Activated CD4-positive, alpha-beta memory T cell treated with anti-CD3 and anti-CD28 coated beads for 36 hours (primary cell): ENCODE data around the gene NKX1-1. TPM values are rescaled to one million over a fixed set of nuclear protein-coding genes. Genes with fewer than 3 reads are reported as not detected.

Experiments used
- CTCF ChIA-PET: fragments of 350-600 bp; sonication (Branson Sonifier 250); formaldehyde crosslinking; loops from one replicate; lab custom pipeline; 2021; ENCODE audit warnings: antibody characterized with exemption, inconsistent platforms; lab: Charles Lee
- POLR2A ChIA-PET: fragments of 350-600 bp; sonication (Branson Sonifier 250); formaldehyde crosslinking; loops from one replicate; lab custom pipeline; 2021; ENCODE audit warnings: antibody characterized with exemption; lab: Charles Lee
- DNase-seq: peaks from one replicate; pipeline ENCODE4 v3.0.0-alpha.2; 2020
- H3K27ac Mint-ChIP-seq: one replicate; pipeline ENCODE4 v1.8.0; 2021; ENCODE audit warnings: mixed read lengths
- H3K27me3 Mint-ChIP-seq: one replicate; pipeline ENCODE4 v1.8.0; 2021; ENCODE audit warnings: mixed read lengths
- H3K36me3 Mint-ChIP-seq: one replicate; pipeline ENCODE4 v1.8.0; 2021; ENCODE audit warnings: mixed read lengths
- H3K4me1 Mint-ChIP-seq: one replicate; pipeline ENCODE4 v1.8.0; 2021; ENCODE audit warnings: low read depth, mixed read lengths
- H3K4me3 Mint-ChIP-seq: one replicate; pipeline ENCODE4 v1.8.0; 2021; ENCODE audit warnings: mild to moderate bottlenecking, mixed read lengths
- H3K9me3 Mint-ChIP-seq: one replicate; pipeline ENCODE4 v1.8.0; 2021; ENCODE audit warnings: mixed read lengths
- intact Hi-C: fragments of 100-400 bp; cut with micrococcal nuclease; formaldehyde crosslinking; loops from one replicate; pipeline ENCODE4 v1.15.1; 2023
- total RNA-seq, 2 experiments: library from RNA; stranded (reverse); gene quantifications; one replicate each; pipeline ENCODE4 v1.2.3, GENCODE V29; 2021

NKX1-1 gene
- not detected for total RNA-seq

GRCh38 chr4:1406394-1406980 is at the start of gene NKX1-1:
Gene NKX1-1 (minus strand): TSS chr4:1406442. CDS start chr4:1406442, 0 bp downstream.
- ChIA-PET CTCF (no interaction called here), POLR2A (no interaction called here)
- DNase-seq: no peak
- H3K9me3 Mint-ChIP-seq: no peaks in the 10 kb centered on the region
- peaks cover 57% of the 10 kb centered on the region for H3K27me3 Mint-ChIP-seq
- no peak within 1 kb of the TSS for H3K27ac Mint-ChIP-seq
- peaks cover 2% of the 10 kb centered on the region for H3K4me1 Mint-ChIP-seq
- H3K36me3 Mint-ChIP-seq: no peaks in the 10 kb centered on the region
- intact Hi-C loops: no loop called here
- no peak within 1 kb of the TSS for H3K4me3 Mint-ChIP-seq

- Mint-ChIP-seq H3K27ac (no peak overlapping the region), H3K9me3 (peaks cover 20% of the 10 kb centered on the region), H3K27me3 (peaks cover 8% of the 10 kb centered on the region), H3K4me1 (no peaks in the 10 kb centered on the region), H3K4me3 (no peak overlapping the region), H3K36me3 (no peaks in the 10 kb centered on the region)
- no peak for DNase-seq
- intact Hi-C loops: no loop called here
- POLR2A ChIA-PET: no interaction called here
- CTCF ChIA-PET: no interaction called here
These were observed 47.5 kb upstream of the NKX1-1 start for GRCh38 chr4:1453731-1454130.

GRCh38 chr4:1452431-1453051 is 46.3 kb upstream of the NKX1-1 start:
- CTCF ChIA-PET: no interaction called here
- intact Hi-C loops: no loop called here

GRCh38 chr4:1451752-1452122 is 45.5 kb upstream of the NKX1-1 start:
- H3K27me3 Mint-ChIP-seq: peaks cover under 1% of the 10 kb centered on the region
- POLR2A ChIA-PET: no interaction called here

More at GRCh38 chr4:1452431-1453051, 46.3 kb upstream of the NKX1-1 start:
- Mint-ChIP-seq H3K27me3 (peaks cover 3% of the 10 kb centered on the region), H3K9me3 (peaks cover 20% of the 10 kb centered on the region), H3K36me3 (no peaks in the 10 kb centered on the region), H3K4me1 (no peaks in the 10 kb centered on the region), H3K27ac (no peak overlapping the region), H3K4me3 (no peak overlapping the region)
- POLR2A ChIA-PET: no interaction called here
- no peak for DNase-seq

GRCh38 chr4:1451106-1451751 is 45.0 kb upstream of the NKX1-1 start:
- Mint-ChIP-seq H3K36me3 (no peaks in the 10 kb centered on the region), H3K9me3 (peaks cover 20% of the 10 kb centered on the region), H3K4me3 (no peak overlapping the region), H3K27ac (no peak overlapping the region), H3K27me3 (no peaks in the 10 kb centered on the region), H3K4me1 (no peaks in the 10 kb centered on the region)
- ChIA-PET CTCF (no interaction called here), POLR2A (no interaction called here)
- intact Hi-C loops: no loop called here
- DNase-seq: no peak

More at GRCh38 chr4:1451752-1452122, 45.5 kb upstream of the NKX1-1 start:
- CTCF ChIA-PET: no interaction called here
- Mint-ChIP-seq H3K4me1 (no peaks in the 10 kb centered on the region), H3K36me3 (no peaks in the 10 kb centered on the region), H3K4me3 (no peak overlapping the region), H3K27ac (no peak overlapping the region), H3K9me3 (peaks cover 20% of the 10 kb centered on the region)
- intact Hi-C loops: no loop called here
- no peak for DNase-seq

- POLR2A ChIA-PET: no interaction called here
- H3K4me1 Mint-ChIP-seq: no peaks in the 10 kb centered on the region
- H3K27ac Mint-ChIP-seq: no peak overlapping the region
- CTCF ChIA-PET: interaction anchor here (0.5 kb wide), 1 partner anchor 171 kb away, joined by 3 read pairs; no protein-coding TSS in a partner anchor
- DNase-seq: no peak
- H3K9me3 Mint-ChIP-seq: peaks cover 20% of the 10 kb centered on the region
- intact Hi-C loops: no loop called here
- H3K4me3 Mint-ChIP-seq: no peak overlapping the region
- H3K27me3 Mint-ChIP-seq: no peaks in the 10 kb centered on the region
- H3K36me3 Mint-ChIP-seq: no peaks in the 10 kb centered on the region
These were observed 43.8 kb upstream of the NKX1-1 start for GRCh38 chr4:1449833-1450741.

GRCh38 chr4:1449475-1449832 is 43.2 kb upstream of the NKX1-1 start:
- no peaks in the 10 kb centered on the region for H3K27me3 Mint-ChIP-seq
- peaks cover 20% of the 10 kb centered on the region for H3K9me3 Mint-ChIP-seq
- ChIA-PET POLR2A (no interaction called here), CTCF (no interaction called here)
- intact Hi-C loops: no loop called here
- no peaks in the 10 kb centered on the region for H3K36me3 Mint-ChIP-seq
- no peaks in the 10 kb centered on the region for H3K4me1 Mint-ChIP-seq
- DNase-seq: no peak
- H3K4me3 Mint-ChIP-seq: no peak overlapping the region
- no peak overlapping the region for H3K27ac Mint-ChIP-seq

GRCh38 chr4:1448589-1449420 is 42.6 kb upstream of the NKX1-1 start:
- DNase-seq: no peak
- ChIA-PET CTCF (no interaction called here), POLR2A (no interaction called here)
- no peaks in the 10 kb centered on the region for H3K4me1 Mint-ChIP-seq
- no peak overlapping the region for H3K27ac Mint-ChIP-seq
- no peaks in the 10 kb centered on the region for H3K27me3 Mint-ChIP-seq
- no peak overlapping the region for H3K4me3 Mint-ChIP-seq
- H3K36me3 Mint-ChIP-seq: no peaks in the 10 kb centered on the region
- intact Hi-C loops: no loop called here
- peaks cover 17% of the 10 kb centered on the region for H3K9me3 Mint-ChIP-seq

- intact Hi-C loops: no loop called here
- Mint-ChIP-seq H3K27ac (no peak overlapping the region), H3K4me1 (no peaks in the 10 kb centered on the region), H3K4me3 (no peak overlapping the region), H3K27me3 (no peaks in the 10 kb centered on the region), H3K9me3 (peaks cover 8% of the 10 kb centered on the region), H3K36me3 (no peaks in the 10 kb centered on the region)
- ChIA-PET CTCF (no interaction called here), POLR2A (no interaction called here)
- no peak for DNase-seq
These were observed 41.7 kb upstream of the NKX1-1 start for GRCh38 chr4:1447676-1448588.

- Mint-ChIP-seq H3K27me3 (no peaks in the 10 kb centered on the region), H3K27ac (no peak overlapping the region), H3K36me3 (no peaks in the 10 kb centered on the region), H3K4me1 (no peaks in the 10 kb centered on the region), H3K4me3 (no peak overlapping the region), H3K9me3 (no peaks in the 10 kb centered on the region)
- CTCF ChIA-PET: no interaction called here
- POLR2A ChIA-PET: no interaction called here
- intact Hi-C loops: no loop called here
- no peak for DNase-seq
These were observed 40.5 kb upstream of the NKX1-1 start for GRCh38 chr4:1446502-1447386.
